Peyer's patch (tissue), 4 donors: ENCODE results near the gene CLCNKA. TPM values are rescaled to one million over a fixed set of nuclear protein-coding genes. Genes with fewer than 3 reads are reported as not detected.

Experiments used
- DNase-seq, 3 donors: peaks; one replicate each; pipeline ENCODE4 v3.0.0-alpha.2; 2017 to 2019
- H3K27ac ChIP-seq, 4 donors: fragments of 200-600 bp; sonication (generic); one replicate each; pipeline ENCODE4 v1.5.1; 2016 to 2019
- H3K27me3 ChIP-seq, 2 donors: fragments of 200-600 bp; sonication (generic); one replicate each; pipeline ENCODE4 v1.5.1; 2019
- H3K36me3 ChIP-seq, 3 donors: fragments of 200-600 bp; sonication (generic); one replicate each; pipeline ENCODE4 v1.5.1; 2016 to 2019
- H3K4me1 ChIP-seq, 4 donors: fragments of 200-600 bp; sonication (generic); one replicate each; pipeline ENCODE4 v1.5.1; 2016 to 2019
- H3K4me3 ChIP-seq, 4 donors: fragments of 200-600 bp; sonication (generic); 1 replicate in 3 of 4; 2 replicates in 1 of 4; pipeline ENCODE4 v1.5.1; 2016 to 2019; ENCODE audit warnings: mild to moderate bottlenecking in 1 of 4
- H3K9me3 ChIP-seq, 4 donors: fragments of 200-600 bp; sonication (generic); one replicate each; pipeline ENCODE4 v1.5.1; 2016 to 2019; ENCODE audit warnings: mild to moderate bottlenecking in 1 of 4
- POLR2A ChIP-seq, 2 donors: fragments of 450-650 bp; IDR thresholded peaks; one replicate each; pipeline ENCODE4 v1.5.1; 2017; ENCODE audit warnings: antibody characterized with exemption in 2 of 2, mild to moderate bottlenecking in 2 of 2, moderate library complexity in 2 of 2
- total RNA-seq, 4 donors: library from RNA; depleted of rRNA; stranded (reverse); fragments of >200 nt; gene quantifications; one replicate each; pipeline ENCODE4 v1.1.0, GENCODE V29; 2016
- TF ChIP-seq, protein P1 (sequence below), 6 experiments: fragments of 450-650 bp in 4 of 6; fragments of 200-600 bp in 2 of 6; sonication (generic) in 1 of 6; IDR thresholded peaks; one replicate each; pipeline ENCODE4 v1.5.1; 2017 to 2019; ENCODE audit warnings: antibody characterized with exemption in 6 of 6, mild to moderate bottlenecking in 3 of 6, moderate library complexity in 1 of 6

Gene CLCNKA
- total RNA-seq, 4 donors from 2014 or later, result 0.47 TPM; not detected in 3

DNA sequence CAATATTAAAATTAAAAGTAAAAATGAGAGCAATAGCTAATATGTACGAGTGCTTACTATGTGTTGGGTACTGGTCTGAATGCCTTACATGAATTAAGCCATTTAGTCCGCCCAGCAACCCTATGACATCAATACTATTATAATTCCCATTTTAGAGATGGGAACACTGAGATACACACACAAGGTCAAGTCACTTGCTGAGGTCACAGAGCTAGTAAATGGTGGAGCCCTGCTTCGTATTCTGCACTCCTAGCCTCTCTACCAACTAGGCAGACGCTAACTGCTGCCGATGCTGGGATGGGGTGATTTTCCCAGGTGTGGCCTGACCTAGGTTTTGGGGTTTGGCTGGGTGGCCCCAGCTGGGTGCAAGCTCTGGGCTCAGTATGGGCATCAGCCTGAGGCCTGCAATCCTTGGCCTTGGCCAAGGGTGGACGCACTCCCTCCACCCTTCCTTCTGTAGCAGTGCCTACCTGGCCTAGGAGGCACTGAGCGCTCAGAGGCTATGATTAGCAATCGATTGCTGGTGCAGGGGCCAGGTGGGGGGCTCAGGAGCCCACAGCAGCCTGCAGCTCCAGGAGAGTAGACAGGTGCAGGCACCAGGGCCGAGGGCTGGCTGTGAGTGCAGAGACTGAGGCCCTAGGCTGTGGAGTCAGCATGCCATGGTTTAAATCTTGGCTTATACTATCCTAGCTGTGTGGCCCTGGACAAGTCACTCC is 49.0 kb downstream of the CLCNKA start:
- no peak overlapping the region for H3K4me3 ChIP-seq
- TF ChIP-seq, protein P1, sequence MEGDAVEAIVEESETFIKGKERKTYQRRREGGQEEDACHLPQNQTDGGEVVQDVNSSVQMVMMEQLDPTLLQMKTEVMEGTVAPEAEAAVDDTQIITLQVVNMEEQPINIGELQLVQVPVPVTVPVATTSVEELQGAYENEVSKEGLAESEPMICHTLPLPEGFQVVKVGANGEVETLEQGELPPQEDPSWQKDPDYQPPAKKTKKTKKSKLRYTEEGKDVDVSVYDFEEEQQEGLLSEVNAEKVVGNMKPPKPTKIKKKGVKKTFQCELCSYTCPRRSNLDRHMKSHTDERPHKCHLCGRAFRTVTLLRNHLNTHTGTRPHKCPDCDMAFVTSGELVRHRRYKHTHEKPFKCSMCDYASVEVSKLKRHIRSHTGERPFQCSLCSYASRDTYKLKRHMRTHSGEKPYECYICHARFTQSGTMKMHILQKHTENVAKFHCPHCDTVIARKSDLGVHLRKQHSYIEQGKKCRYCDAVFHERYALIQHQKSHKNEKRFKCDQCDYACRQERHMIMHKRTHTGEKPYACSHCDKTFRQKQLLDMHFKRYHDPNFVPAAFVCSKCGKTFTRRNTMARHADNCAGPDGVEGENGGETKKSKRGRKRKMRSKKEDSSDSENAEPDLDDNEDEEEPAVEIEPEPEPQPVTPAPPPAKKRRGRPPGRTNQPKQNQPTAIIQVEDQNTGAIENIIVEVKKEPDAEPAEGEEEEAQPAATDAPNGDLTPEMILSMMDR (IDR thresholded peaks at IDR 0.05), result no peak
- TF ChIP-seq POLR2A (IDR thresholded peaks at IDR 0.05), result no peak
- no peak for DNase-seq
- H3K27ac ChIP-seq, result no peak overlapping the region
- no peaks in the 10 kb centered on the region for H3K27me3 ChIP-seq
- no peaks in the 10 kb centered on the region for H3K36me3 ChIP-seq
- no peaks in the 10 kb centered on the region for H3K9me3 ChIP-seq
- H3K4me1 ChIP-seq, result peaks cover 2 to 24% (median 9%) of the 10 kb centered on the region in 4 donors

DNA sequence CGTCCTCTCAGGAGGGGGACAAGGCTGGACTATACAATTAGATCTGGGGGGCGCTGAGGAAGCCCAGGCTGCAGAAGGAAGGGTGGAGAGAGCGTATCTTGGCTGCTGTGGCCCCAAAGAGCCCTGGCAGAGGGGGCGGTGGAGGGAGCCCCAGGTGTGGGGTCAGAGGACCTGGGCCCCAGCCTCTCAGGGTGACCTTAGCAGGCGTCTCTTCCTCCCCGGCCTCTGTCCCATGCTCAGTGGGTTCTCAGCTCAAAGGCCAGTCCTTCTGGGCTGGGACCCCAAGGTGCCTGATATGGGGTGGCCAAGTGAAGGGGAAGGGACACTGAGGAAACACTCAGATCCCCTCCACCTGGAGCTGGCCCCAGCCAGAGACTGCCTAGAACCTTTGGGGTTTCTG is 49.8 kb downstream of the CLCNKA start:
- no peak for DNase-seq
- Histone ChIP-seq H3K4me1 (peaks cover 2 to 24% (median 9%) of the 10 kb centered on the region in 4 donors), H3K9me3 (no peaks in the 10 kb centered on the region), H3K4me3 (no peak overlapping the region), H3K36me3 (no peaks in the 10 kb centered on the region), H3K27ac (no peak overlapping the region), H3K27me3 (no peaks in the 10 kb centered on the region)
- TF ChIP-seq, protein P1 (IDR thresholded peaks at IDR 0.05), result no peak
- TF ChIP-seq POLR2A (IDR thresholded peaks at IDR 0.05), result no peak

DNA sequence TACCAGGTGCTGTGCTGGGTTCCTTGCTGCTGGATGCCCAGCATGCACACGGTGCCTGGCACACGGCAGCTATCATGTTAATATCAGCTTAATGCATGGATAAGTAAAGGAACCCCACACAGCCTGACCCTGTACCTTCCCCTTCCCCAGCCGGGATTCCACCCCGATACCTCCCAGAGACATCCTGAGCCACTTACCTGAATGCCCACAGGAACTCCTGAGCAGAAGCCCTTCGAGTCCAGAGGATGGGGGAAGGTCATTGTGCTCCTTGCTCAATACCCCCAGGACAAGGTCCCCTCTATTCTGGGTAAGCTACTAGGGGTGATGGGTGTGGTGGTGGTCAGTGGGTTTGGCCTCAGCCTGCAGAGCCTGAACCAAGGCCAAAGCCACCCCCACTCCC is 50.3 kb downstream of the CLCNKA start:
- Histone ChIP-seq H3K9me3 (no peaks in the 10 kb centered on the region), H3K4me1 (peaks cover 2 to 24% (median 9%) of the 10 kb centered on the region in 4 donors), H3K4me3 (no peak overlapping the region), H3K36me3 (no peaks in the 10 kb centered on the region), H3K27me3 (no peaks in the 10 kb centered on the region), H3K27ac (no peak overlapping the region)
- TF ChIP-seq, protein P1 (IDR thresholded peaks at IDR 0.05), result no peak
- no peak for TF ChIP-seq POLR2A (IDR thresholded peaks at IDR 0.05)
- DNase-seq, result no peak

DNA sequence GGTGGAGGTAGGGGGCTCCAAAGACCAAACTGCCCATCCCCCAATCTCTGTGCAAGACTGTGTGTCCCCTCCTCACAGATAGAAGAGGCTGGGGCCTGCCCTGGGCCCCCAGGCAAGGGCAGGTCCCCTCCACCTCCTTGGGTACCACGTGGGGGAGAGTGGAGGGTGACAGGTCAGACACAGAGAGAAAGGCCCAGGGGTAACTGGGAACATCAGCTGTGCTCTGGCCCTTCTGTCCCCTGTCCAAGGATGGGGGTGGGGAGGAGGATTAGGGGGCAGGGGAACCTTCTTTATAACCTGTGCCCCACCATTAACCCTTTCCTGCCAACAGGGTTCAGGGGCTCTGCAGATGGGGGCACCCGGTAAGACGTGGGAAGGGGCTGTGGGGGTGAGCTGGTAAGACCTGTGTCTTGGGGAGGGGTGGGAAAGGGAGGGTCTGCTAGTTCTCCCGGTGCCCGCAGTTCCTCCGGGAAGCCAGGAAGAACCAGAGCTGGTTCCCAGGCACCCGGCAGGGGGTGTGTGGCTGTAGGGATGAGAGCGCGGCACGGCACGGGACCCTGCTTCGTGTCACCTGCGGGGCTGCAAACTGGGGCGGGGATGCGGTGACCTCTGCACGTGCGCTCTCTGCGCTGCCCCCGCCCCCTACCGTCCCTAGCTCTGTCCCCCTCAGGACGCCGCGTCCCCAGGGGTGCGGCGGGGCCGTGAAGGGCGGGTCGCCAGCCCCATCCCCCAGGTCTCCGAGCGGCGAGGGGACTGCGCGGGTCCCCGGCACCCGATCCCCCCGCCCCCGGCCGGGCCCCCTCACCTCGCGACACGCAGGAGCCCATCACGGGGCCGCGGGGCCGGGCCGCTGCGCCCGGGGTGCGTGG is 51.0 kb downstream of the CLCNKA start:
- Histone ChIP-seq H3K9me3 (no peaks in the 10 kb centered on the region), H3K27me3 (no peaks in the 10 kb centered on the region), H3K4me3 (peak overlapping the region; percentile 20 to 62 (median 56)), H3K4me1 (peaks cover 2 to 21% (median 9%) of the 10 kb centered on the region in 4 donors), H3K36me3 (no peaks in the 10 kb centered on the region), H3K27ac (no peak overlapping the region)
- TF ChIP-seq, protein P1 (IDR thresholded peaks at IDR 0.05), result no peak
- TF ChIP-seq POLR2A (IDR thresholded peaks at IDR 0.05), result no peak
- DNase-seq, result no peak

DNA sequence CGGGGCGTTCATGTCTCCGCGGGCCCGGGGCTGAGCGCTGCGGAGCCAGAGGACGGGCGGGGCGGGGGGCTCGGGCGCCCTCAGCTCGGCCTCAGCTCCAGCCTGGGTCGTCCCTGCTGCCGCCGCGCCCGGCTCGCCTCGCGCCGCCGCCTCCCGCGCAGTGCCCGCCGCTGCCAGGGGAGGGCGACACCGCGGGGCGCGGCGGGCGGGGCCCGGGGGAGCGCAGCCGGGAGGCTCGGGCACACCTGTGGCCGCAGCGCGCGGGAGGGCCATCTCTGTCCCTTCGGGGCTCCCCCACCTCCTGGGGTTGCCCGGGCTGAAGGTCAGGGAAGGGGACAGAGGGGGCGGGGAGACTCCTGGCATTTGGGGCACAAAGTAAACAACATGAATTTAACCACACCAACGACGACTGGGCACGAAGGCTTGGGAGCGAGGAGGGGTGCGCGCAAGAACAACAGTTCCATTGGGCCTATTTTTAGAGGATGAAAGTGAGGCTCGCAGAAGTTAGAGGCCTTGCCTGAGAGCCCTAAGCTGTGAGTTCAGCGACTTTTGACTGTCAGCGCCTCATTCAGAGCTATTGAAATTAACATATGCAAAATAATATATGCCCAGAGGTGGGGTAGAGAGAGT is 51.8 kb downstream of the CLCNKA start, which contains the start of gene FAM131C:
TSS of gene FAM131C (minus strand) at position 162 of the 630 bp plus-strand sequence. CDS start 209 bp downstream, outside the sequence.
- H3K27ac ChIP-seq, result peak within 1 kb of the TSS in 1 of 4 donors; percentile 42
- H3K36me3 ChIP-seq, result no peaks in the 10 kb centered on the region
- H3K4me3 ChIP-seq, result peak within 1 kb of the TSS; percentile 20 to 62 (median 56)
- no peak for TF ChIP-seq POLR2A (IDR thresholded peaks at IDR 0.05)
- TF ChIP-seq, protein P1 (IDR thresholded peaks at IDR 0.05), result peak; percentile 6 to 77 (median 47)
- DNase-seq, result peak in 2 of 3 donors; percentile 25 to 66
- no peaks in the 10 kb centered on the region for H3K9me3 ChIP-seq
- H3K4me1 ChIP-seq, result peaks cover 2 to 14% (median 9%) of the 10 kb centered on the region in 4 donors
- H3K27me3 ChIP-seq, result no peaks in the 10 kb centered on the region
